IPS-NIHi7 (cell line): Measurements from ENCODE around the gene VCL.

ENCODE experiments used
- DNase-seq: peaks from one replicate; pipeline ENCODE4 v3.0.0; 2012; ENCODE audit warnings: mixed read lengths; ENCODE audit errors: extremely low spot score

Gene VCL

DNA sequence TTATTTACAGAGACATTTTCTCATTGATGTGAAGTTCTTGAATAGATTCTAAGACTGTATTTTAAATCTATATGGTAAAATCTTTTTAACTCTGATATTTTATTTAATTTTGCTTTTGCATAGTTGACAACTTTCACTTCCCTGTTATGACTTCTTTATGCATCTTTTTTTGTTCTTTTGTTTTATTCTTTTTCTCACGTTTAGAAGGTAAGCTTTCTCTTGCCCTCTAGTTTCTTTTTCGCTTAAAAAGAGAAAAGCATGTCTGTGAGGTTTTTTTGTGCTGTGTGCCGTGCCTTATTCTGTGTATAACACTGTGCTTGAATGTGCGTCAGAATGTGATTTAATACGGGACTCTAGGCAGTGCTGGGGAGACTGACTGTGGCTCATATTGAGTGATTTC is 78.0 kb downstream of the VCL start:
- DNase-seq = no peak

DNA sequence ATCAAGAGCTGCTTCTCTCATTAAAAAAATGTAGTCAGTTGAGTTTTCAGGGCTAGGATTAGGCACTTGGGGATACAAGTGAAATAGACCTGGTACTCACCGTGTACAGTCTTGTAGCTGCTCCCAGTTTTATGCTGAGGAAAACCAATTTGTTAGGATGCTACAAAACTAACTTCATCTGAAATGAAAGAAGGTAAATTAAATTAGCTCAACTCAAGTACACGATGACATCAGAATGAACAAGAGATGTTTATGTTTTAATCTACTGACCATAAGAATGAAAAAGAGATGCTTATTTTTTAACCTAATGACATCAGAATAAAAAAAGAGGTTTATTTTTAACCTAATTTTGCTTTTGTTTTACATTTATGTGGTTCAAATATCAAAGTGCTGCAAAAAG is 79.0 kb downstream of the VCL start:
- no peak for DNase-seq

DNA sequence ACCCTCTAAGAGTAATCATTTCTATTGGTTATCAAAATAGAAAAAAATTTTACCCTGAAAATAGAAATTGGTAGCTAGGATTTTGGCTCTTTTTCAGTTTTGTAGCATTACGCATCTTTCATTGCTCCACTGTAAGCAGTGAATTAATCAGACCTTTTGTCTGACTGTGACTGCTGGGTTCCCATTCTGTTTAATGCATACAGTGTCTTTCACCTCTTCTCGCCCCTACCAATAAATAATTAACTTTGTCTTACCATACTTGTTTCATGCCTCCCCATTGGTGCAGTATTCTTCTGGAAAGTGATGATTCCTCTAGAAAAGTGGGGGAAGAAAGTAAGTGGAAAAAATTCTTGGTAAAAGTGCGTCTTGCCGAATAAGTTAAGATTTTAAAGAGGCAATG is 79.5 kb downstream of the VCL start:
- DNase-seq = no peak

DNA sequence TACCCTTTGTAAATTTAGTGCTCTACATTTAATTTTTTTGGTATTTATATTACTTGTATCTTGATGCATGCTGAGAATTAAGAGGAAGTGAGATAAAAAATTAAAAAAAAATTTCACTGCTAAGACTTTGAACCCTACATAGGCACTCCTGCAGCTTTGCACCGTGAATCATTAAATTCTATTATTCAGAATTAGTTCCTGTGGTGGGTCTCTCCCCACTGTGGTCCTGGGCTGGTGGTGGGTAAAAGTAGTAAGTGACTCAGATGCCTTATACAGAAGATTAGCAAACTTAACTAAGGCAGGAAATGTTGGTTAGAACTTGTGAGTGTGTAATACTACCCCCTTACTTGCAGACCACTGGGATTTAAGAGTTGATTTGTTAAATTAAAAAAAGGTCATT is 80.1 kb downstream of the VCL start:
- no peak for DNase-seq

DNA sequence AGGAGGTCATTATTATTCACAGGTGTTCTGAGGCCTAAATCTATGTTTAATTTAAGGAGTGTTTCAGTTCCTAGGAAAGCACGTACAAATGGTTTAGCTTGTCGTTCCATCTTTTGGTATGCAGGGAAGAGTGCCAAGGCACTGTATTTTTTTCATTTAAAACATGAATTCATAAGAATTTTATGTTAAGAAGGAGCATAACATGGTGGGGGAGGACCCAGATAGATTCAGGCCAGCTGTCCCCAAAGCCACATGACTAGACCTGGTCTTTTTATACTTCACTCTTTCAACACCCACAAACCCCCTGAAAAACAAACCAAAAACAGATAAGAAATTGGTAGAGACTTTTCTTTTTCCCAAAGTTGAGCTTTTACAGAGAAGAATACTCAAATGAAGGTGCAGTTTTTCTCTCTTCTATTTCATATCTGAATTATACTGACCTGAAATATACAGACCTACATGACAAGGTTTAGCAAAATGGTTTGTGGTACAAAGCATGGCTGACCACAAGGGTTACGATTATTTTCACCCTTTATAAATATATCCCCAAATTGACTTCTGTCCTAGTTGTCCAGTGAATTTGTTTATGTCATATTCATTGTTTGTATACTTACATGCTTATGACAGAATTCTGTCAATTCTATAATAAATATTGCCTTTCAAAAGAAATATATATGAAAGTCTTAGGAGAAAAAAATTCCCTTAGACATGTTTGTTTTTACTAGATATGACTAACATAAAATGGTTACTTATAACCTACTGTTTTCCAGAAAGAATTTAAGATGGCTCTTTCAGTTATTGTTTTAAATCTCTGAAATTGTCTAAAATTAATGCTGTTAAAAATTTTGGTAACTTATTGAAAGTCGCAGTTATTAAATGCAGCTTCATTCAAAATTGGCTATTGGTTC is 81.4 kb downstream of the VCL start:
- no peak for DNase-seq

DNA sequence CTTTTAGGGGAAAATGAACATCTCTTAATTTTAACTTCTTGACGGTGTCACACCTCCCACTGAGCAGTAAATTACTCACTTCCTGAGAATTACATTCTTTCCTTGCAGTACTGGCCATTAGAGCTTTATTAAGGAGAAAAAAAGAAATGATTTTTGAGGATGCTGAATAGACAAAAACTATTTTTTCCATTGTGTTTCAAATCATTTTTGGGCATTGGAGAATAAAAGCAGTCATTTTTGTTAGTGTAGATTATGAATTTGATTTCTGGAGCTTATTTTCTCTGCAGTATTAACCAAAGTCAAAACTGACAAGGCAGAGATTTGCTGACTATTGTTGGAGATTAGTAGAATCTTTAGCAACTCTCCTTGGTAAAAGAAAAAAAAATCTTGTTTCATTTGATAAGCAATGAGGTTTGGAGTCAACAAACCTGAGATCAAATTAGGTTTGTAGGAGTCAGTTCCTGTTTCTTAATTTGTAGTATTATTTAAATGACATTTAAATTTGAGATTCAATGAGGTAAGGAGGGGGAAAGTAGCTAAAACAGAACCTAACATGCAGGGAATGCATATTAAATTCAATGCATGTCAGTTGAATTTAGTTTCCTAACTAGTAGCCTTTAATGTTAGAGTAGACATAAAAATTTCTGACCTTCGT is 82.1 kb downstream of the VCL start:
- DNase-seq = no peak

DNA sequence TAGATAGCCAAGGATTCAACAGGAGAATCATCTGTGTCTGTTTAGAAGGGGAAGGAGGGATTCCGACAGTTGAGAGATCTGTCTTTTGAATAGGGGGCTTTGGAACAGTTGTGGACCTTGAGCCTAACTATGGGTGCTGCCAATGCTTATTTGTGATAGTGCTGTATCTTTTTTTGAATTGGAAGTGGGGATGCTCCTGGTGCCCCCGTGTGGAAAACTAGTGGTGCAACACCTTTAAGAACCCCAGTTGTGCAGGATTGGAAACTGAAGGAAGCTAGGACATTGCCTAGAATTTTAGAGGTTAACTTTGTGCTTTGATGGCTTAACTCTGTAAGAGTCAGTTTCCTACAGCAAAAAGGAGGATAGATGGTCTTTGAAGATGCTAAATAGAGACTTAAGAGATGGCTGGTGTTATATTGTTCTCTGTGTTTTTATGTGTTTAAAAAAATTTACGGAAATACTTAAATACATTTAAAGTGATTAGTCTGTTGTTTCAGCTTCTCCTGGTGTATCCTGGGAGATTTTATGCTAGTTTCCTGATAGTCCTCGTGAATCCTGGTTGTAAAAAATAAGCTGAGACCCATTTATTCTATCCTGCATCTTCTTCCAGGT is 83.4 kb downstream of the VCL start:
- DNase-seq = peak; percentile 56

DNA sequence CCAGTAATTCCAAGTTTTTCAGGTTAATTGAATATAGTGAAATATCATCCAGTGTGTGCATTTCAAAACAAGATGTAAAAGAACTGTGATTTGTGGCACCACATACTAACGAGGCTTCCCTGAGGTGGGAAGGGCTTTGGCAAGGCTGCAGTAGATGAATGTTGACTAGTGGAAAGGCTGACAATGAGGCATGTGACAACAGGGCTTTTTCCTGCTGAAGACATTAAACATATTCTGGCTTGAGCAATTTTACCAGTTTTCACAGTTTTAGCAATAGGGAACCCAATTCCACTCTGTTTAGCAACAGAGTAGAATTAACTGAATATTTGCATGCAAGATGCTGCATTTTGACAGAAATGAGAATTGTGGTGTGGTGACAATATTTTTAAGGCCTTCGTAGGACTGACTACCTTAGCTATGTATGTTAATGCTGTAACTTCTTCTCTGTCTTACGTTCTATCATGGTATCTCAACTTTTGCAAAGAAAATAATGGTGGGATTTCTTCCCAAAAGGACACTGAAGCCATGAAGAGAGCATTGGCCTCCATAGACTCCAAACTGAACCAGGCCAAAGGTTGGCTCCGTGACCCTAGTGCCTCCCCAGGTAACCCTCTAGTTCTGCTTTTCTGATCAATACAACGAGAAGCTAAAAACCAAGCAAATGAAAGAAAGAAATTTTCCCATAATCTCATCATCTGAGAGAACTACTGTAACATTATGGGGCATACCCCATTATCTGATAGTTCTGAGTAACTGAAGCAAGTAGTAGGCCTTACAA is 84.2 kb downstream of the VCL start:
- DNase-seq = no peak

DNA sequence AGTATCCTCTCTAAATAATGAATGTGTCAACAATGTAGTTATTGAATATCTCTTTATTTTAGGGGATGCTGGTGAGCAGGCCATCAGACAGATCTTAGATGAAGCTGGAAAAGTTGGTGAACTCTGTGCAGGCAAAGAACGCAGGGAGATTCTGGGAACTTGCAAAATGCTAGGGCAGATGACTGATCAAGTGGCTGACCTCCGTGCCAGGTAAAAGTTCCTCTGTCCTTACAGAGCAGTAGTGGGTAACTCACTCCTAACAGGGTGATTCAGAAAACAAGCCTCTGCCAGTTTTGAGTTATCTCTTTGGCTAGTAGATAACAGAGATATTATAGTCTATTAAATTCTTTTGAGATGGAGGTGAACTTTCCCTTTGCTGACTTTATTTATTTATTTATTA is 85.4 kb downstream of the VCL start:
- no peak for DNase-seq

DNA sequence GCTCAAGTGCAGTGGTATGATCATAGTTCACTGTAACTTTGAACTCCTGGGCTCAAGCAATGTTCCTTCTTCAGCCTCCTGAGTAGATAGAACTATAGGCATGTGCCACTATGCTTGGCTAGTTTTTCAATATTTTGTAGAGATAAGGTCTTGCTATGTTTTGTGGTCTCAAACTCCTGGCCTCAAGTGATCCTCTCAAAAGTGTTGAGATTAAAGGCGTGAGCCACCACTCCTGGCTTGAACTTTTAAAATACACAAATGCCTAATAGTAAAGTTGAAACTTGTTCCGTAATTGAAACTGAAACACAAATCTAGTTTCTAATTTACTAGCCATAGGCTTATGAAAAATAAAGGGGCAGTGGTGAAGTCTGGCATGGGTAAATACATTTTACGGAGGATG is 87.0 kb downstream of the VCL start:
- no peak for DNase-seq

DNA sequence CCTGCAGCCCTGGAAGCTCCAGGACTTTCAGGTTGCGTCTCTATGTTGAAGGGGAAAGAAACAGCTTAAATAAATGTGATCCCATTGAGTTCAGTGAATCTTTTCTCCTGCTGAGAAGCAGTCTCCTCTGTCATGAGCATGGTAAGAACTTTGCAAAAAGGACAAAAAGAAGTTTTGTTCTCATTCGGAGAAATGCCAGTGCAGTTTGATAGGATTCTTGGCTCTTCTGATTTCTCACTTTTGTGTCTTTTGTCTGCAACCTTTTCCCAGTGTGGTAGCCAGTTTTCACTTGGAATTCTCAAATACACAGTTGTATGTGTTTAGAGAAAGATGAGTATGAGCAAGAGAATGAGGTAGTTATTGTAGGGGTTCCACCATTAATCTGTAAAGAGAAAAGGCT is 88.4 kb downstream of the VCL start:
- no peak for DNase-seq

DNA sequence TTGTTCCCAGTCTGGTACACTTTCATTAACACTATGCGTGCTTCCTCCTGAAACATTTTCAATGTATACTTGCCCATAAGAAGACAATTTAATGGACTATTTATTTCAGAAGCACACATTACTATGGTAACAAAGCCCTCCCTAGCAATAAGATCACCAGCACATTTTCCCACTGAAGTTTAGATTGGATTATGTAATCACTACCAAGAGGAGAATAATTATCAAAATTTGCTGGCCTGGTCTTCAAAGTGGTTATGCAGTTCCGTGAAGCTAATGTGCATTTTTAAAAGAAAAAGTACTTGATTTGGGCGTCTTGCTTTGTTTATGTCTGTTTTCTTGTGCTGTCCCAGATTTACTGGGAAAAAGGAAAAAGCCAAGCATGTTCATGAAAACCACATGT is 90.8 kb downstream of the VCL start:
- DNase-seq = no peak

DNA sequence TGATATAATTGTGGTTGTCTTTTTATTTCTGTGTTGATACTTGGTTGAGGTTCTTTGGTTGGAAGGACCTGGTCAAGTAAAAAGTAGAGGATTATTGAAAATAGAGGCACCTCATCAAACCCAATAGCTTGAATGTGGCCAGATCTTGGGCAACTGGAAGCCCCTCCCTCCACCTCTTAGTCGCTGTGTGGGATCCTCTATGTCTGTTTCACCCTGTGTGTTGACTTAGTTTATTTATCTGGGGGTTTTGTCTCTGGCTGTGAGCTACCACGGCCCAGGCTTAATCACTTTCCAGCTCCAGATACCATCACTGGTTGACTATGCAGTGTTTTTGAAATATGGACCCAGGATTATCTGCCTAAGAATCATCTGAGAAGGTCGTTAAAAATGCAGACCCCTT is 94.5 kb downstream of the VCL start:
- no peak for DNase-seq

DNA sequence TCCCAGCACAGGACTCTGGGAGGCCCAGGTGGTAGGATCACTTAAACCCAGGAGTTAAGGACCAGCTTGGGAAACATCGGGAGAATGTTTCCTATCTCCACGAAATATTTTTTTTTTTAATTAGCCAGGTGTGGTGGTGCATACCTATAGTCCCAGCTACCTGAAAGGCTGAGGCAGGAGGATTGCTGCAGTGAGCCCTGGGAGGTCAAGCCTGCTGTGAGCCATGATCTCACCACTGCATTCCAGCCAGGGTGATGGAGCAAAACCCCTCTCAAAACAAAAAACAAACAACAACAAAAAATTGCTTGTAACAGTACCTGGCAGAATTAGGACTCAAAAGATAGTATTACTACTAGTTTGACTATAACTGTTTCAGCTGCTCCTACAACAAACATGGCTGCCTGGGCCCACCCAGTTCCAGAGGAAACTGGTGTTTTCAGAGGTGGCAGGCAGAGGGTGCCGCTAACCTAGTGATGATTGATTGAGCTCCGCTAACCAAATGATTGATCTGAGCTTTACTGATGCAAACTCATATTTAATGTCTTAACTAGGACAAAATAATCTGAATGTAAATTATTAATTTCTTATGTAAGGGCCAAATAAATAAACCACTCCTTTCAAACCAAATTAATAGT is 95.7 kb downstream of the VCL start:
- DNase-seq = no peak

DNA sequence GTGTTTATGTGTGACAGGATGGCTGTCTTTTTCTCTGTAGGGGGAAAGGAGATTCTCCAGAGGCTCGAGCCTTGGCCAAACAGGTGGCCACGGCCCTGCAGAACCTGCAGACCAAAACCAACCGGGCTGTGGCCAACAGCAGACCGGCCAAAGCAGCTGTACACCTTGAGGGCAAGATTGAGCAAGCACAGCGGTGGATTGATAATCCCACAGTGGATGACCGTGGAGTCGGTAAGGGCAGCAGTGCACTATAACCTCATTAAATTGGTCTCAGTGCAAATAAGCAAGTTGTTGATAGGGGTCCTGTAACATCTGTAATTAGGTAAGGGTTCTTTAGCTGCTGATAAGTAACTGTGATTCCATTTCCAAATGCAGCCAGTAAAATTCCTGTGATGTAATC is 96.3 kb downstream of the VCL start:
- DNase-seq = no peak

DNA sequence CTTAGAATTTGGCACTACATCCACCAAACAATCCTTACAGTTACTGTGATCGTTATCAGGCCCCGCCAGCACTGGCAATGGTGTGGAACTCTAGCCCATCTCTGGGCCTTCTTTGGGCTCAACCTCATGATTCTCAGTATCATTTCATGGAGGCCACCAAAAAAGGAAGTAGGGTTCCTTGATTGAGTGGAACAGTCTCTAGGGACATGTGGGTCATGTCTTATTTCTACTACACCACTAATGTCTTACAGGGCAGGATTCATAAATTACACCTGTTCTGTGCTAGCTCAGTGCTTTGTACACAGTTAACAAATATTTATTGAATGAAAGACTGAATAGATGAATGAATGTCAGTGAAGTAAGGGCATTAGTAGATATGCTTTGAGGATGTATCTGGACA is 98.9 kb downstream of the VCL start:
- DNase-seq = no peak

DNA sequence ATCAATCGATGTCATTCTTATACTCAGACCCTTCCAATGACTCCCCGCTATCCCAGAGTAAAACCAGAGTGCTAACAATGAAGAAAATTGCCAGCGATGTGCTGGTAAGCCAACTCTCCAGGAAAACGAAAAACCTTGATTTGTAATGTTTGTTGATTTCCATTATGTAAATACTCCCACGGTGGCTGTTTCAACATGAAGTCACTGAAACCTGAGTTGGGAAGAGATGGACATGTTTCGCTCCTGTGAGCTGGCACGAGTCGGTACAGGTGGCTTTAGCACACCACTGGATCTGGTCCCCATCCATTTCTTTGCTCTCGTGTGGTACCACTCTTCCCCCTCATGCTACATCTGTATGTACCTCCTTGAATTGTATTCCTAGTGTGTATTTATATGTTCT is 99.9 kb downstream of the VCL start:
- no peak for DNase-seq

DNA sequence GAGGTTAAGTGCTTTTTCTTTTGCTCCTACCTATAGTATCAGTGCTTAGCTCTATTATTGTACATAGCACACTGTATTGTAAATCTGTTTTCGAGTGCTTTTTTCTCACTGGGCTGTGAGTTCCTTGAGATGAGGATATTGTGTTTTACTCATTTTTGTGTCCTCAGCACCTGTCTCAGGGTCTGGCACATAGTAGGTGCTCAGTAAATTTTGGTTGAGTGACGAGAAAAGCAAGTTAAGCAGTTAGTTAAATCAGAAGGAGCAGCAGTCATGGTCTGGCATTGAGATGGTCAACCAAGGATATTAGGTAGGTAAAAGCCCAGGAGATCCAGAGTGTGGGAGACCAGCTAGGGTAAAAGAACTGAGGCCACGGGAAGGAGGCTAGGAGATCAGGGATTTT is 101.5 kb downstream of the VCL start:
- no peak for DNase-seq

DNA sequence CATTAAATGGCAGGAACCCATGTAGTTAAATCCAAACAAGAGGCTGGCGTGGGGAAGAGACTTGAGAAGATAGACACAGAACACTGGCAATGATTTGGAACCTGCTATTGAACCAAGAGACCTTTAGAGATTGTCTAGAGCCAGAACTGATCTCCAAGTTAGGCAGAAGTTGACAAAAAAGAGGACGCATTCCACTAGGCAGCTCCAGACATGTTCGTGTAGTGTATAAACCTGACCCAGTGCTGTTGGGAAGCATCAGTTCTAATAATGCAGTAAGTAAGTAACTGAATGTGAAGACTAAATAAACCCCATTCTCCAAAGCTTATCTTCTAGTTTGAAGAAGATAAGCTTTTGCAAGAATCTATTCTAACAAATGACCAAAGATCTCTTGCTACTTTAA is 101.9 kb downstream of the VCL start:
- no peak for DNase-seq

DNA sequence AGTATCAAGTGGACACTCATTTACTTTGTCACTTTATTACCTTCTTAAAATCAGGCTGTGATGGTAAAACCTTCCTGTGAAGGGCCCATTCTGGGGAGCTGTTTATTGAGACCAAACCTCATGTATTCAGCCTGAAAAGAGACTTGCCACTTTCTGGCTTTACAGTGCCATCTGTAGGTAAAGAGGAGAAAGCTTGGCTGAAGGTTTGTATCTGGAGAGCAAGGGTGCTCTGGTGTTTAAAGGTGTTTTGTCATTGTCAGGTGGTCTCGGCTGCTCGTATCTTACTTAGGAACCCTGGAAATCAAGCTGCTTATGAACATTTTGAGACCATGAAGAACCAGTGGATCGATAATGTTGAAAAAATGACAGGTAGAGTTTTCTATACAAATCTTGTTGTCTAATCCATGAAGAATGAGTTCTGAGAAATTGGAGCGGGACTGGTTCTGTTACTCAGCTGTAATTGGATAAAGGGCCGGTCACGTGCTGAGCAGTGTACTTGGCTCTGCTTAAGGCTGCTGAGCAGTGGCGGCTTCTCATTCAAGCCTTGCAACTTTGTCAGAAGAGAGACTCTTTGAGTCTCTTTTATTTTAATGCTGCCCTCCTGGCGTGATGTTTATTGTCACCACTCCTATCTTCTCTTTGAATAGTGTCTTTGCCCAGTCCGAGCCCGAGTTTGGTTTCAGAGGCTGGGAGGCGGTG is 105.8 kb downstream of the VCL start:
- DNase-seq = peak; percentile 33

DNA sequence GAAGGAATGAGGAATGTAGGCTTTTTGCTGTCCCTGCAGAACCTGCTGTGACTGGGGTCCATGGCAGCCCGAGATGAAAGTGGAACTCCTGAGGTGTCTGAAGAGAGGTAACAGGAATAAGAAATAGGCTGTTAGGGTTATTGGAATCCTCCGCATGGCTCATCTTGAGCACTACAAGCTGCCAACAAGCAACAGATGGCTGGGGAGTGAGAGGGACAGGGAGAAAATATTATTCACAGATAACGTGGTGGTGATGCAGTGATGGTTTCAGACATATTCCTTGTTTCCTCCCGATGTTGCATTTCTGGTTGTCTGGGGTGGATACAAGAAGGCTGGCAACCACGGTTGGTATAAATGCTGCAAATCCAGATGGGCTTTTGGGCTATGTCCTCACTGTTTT is 106.6 kb downstream of the VCL start:
- DNase-seq = no peak
